HG03575 (cell line): ENCODE measurements around the gene SLCO3A1.

Experiments used
- ATAC-seq: cut with Tn5 transposase; IDR thresholded peaks from one replicate; pipeline ENCODE4 v1.9.1; 2021; ENCODE audit not compliant: unreplicated experiment, insufficient number of reproducible peaks, low FRiP score; ENCODE audit errors: extremely low read depth

SLCO3A1 gene

GRCh38 chr15:92118162-92118935 lies 264.8 kb downstream of the SLCO3A1 start:
- no peak for ATAC-seq

- no peak for ATAC-seq
Observed at GRCh38 chr15:92118936-92119325, 265.4 kb downstream of the SLCO3A1 start.

GRCh38 chr15:92120094-92120795 lies 266.7 kb downstream of the SLCO3A1 start:
- no peak for ATAC-seq

- ATAC-seq: no peak
Observed at GRCh38 chr15:92121047-92121446, 267.5 kb downstream of the SLCO3A1 start.

GRCh38 chr15:92122259-92122658 lies 268.8 kb downstream of the SLCO3A1 start:
- ATAC-seq: no peak

- no peak for ATAC-seq
Observed at GRCh38 chr15:92123962-92124656, 270.6 kb downstream of the SLCO3A1 start.

- no peak for ATAC-seq
Observed at GRCh38 chr15:92124657-92125010, 271.1 kb downstream of the SLCO3A1 start.

GRCh38 chr15:92128788-92129187 lies 275.3 kb downstream of the SLCO3A1 start:
- ATAC-seq: no peak

- ATAC-seq: no peak
Observed at GRCh38 chr15:92130244-92130643, 276.7 kb downstream of the SLCO3A1 start.

- ATAC-seq: no peak
Observed at GRCh38 chr15:92130906-92131305, 277.4 kb downstream of the SLCO3A1 start.

GRCh38 chr15:92132982-92133755 lies 279.7 kb downstream of the SLCO3A1 start:
- ATAC-seq: no peak

- ATAC-seq: no peak
Observed at GRCh38 chr15:92140796-92141195, 287.3 kb downstream of the SLCO3A1 start.

GRCh38 chr15:92141607-92142006 lies 288.1 kb downstream of the SLCO3A1 start:
- ATAC-seq: no peak

GRCh38 chr15:92142242-92143232 lies 289.0 kb downstream of the SLCO3A1 start:
- ATAC-seq: no peak

GRCh38 chr15:92143765-92144164 lies 290.3 kb downstream of the SLCO3A1 start:
- ATAC-seq: no peak

- ATAC-seq: no peak
Observed at GRCh38 chr15:92146511-92147150, 293.1 kb downstream of the SLCO3A1 start.

- no peak for ATAC-seq
Observed at GRCh38 chr15:92149029-92149428, 295.5 kb downstream of the SLCO3A1 start.

GRCh38 chr15:92149465-92149864 lies 296.0 kb downstream of the SLCO3A1 start:
- ATAC-seq: no peak
